OCI-LY3 (cell line): ENCODE measurements around the gene PPIL1.

Experiments
- H2AFZ ChIP-seq: fragments of 200-600, 300-600 bp; shearing (Covaris generic); 2 replicates; pipeline ENCODE4 v1.6.0; 2014; ENCODE audit warnings: antibody characterized with exemption, low read depth, low read length
- H3K27ac ChIP-seq: fragments of 200-600, 300-600 bp; sonication (generic); 2 replicates; pipeline ENCODE4 v1.5.1; 2014; ENCODE audit warnings: mild to moderate bottlenecking, low read length, moderate library complexity, mixed read lengths
- H3K27me3 ChIP-seq: fragments of 200-600, 300-600 bp; sonication (generic); 2 replicates; pipeline ENCODE4 v1.6.1; 2014; ENCODE audit warnings: low read depth, low read length, mixed read lengths
- H3K36me3 ChIP-seq: fragments of 200-600, 300-600 bp; sonication (generic); replicated peaks from 2 replicates; pipeline ENCODE3; 2014; ENCODE audit warnings: low read depth, low read length, mixed read lengths
- H3K4me1 ChIP-seq: fragments of 300-600, 200-600 bp; sonication (generic); 2 replicates; pipeline ENCODE4 v1.6.1; 2014; ENCODE audit warnings: low read length, mixed read lengths
- H3K4me2 ChIP-seq: fragments of 200-600, 300-600 bp; sonication (generic); 2 replicates; pipeline ENCODE4 v1.6.1; 2014; ENCODE audit warnings: low read length, mixed read lengths
- H3K4me3 ChIP-seq: fragments of 300-600, 200-600 bp; sonication (generic); 2 replicates; pipeline ENCODE4 v1.5.1; 2014; ENCODE audit warnings: antibody characterized with exemption, mild to moderate bottlenecking, low read length, moderate library complexity
- H3K79me2 ChIP-seq: fragments of 300-600, 200-600 bp; shearing (Covaris generic); 2 replicates; pipeline ENCODE4 v1.6.1; 2014; ENCODE audit warnings: mild to moderate bottlenecking, low read length, mixed read lengths
- H3K9ac ChIP-seq: fragments of 300-600, 200-600 bp; shearing (Covaris generic); 2 replicates; pipeline ENCODE4 v1.6.0; 2014; ENCODE audit warnings: mild to moderate bottlenecking, low read length, moderate library complexity
- H3K9me3 ChIP-seq: fragments of 200-600, 300-600 bp; shearing (Covaris generic); 2 replicates; pipeline ENCODE4 v1.6.1; 2014; ENCODE audit warnings: low read length, mixed read lengths; ENCODE audit not compliant: insufficient read depth
- H4K20me1 ChIP-seq: fragments of 200-600, 300-600 bp; sonication (generic); 2 replicates; pipeline ENCODE4 v1.6.1; 2016; ENCODE audit warnings: low read length, mixed read lengths; ENCODE audit not compliant: insufficient read depth
- CTCF ChIP-seq: fragments of 200-600, 300-600 bp; sonication (generic); IDR thresholded peaks from 2 replicates; pipeline ENCODE4 v1.5.1; 2014; ENCODE audit warnings: antibody characterized with exemption, low read length, low read depth
- EZH2phosphoT487 ChIP-seq: fragments of 200-600 bp; shearing (Covaris generic); IDR thresholded peaks from 2 replicates; pipeline ENCODE4 v1.6.1; 2018; ENCODE audit warnings: antibody characterized with exemption, mixed run types, low read depth

Gene PPIL1

GRCh38 chr6:36860126-36860525, 14.5 kb downstream of the PPIL1 start:
- peaks cover 71% of the 10 kb centered on the region for H3K79me2 ChIP-seq
- no peak overlapping the region for H3K27ac ChIP-seq
- H3K9me3 ChIP-seq: no peaks in the 10 kb centered on the region
- H3K4me3 ChIP-seq: no peak overlapping the region
- peaks cover 75% of the 10 kb centered on the region for H3K36me3 ChIP-seq
- no peak overlapping the region for H3K9ac ChIP-seq
- peaks cover 13% of the 10 kb centered on the region; the same call in 1 of the 2 replicates for H4K20me1 ChIP-seq
- H2AFZ ChIP-seq: no peak overlapping the region
- no peaks in the 10 kb centered on the region for H3K4me1 ChIP-seq
- TF ChIP-seq EZH2phosphoT487 (no peak), CTCF (no peak)
- no peaks in the 10 kb centered on the region for H3K27me3 ChIP-seq
- no peak overlapping the region for H3K4me2 ChIP-seq

DNA sequence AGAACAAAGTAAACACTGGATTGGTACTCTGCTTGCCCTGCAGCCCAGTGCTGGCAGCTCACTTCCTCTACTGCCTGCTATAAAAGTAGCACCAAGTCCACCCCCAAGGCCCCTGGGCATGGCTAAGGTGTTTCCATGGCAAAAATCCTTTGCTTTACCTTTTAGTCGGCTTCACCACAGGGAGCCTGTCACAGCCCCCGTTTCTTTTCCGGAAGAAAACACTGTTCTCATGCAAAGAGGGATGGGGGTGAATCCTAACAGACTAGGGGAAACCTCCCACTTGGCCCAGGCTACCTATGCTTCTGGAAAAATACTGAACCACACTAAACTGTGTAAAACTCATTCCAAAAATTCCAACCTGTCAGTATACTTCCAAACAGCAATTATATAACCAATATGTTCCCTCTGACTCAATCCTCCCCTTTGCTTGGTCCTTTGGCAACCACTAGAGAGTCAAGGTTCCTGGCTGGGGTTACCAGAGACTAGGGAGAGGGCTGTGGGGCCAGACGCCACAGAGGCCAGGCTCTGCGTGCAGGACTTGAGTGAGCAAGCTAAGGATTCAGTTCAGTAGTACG, 16.1 kb downstream of the PPIL1 start:
- Histone ChIP-seq H3K27ac (no peak overlapping the region), H4K20me1 (peaks cover 6% of the 10 kb centered on the region; the same call in 1 of the 2 replicates), H3K4me1 (no peaks in the 10 kb centered on the region), H3K36me3 (peaks cover 68% of the 10 kb centered on the region), H2AFZ (no peak overlapping the region), H3K27me3 (no peaks in the 10 kb centered on the region), H3K9ac (no peak overlapping the region), H3K79me2 (peaks cover 55% of the 10 kb centered on the region), H3K9me3 (no peaks in the 10 kb centered on the region), H3K4me3 (no peak overlapping the region), H3K4me2 (no peak overlapping the region)
- no peak for TF ChIP-seq EZH2phosphoT487
- TF ChIP-seq CTCF: no peak

- H3K27ac ChIP-seq: no peak overlapping the region
- H3K36me3 ChIP-seq: peaks cover 68% of the 10 kb centered on the region
- no peak overlapping the region for H3K4me3 ChIP-seq
- H3K27me3 ChIP-seq: no peaks in the 10 kb centered on the region
- no peaks in the 10 kb centered on the region for H3K9me3 ChIP-seq
- TF ChIP-seq EZH2phosphoT487 (no peak), CTCF (no peak)
- peaks cover 6% of the 10 kb centered on the region; the same call in 1 of the 2 replicates for H4K20me1 ChIP-seq
- no peak overlapping the region for H3K4me2 ChIP-seq
- no peaks in the 10 kb centered on the region for H3K4me1 ChIP-seq
- H3K9ac ChIP-seq: no peak overlapping the region
- peaks cover 43% of the 10 kb centered on the region for H3K79me2 ChIP-seq
- no peak overlapping the region for H2AFZ ChIP-seq
Measured at GRCh38 chr6:36857325-36857724, 17.3 kb downstream of the PPIL1 start.

- H3K36me3 ChIP-seq: peaks cover 71% of the 10 kb centered on the region
- no peak for TF ChIP-seq CTCF
- no peak for TF ChIP-seq EZH2phosphoT487
Measured at GRCh38 chr6:36856277-36856676, 18.3 kb downstream of the PPIL1 start.

More at GRCh38 chr6:36856277-36856676, 18.3 kb downstream of the PPIL1 start:
- H3K4me1 ChIP-seq: no peaks in the 10 kb centered on the region
- H3K27me3 ChIP-seq: no peaks in the 10 kb centered on the region
- no peak overlapping the region for H3K4me3 ChIP-seq
- no peak overlapping the region for H3K4me2 ChIP-seq
- no peaks in the 10 kb centered on the region for H3K9me3 ChIP-seq
- H4K20me1 ChIP-seq: peaks cover 6% of the 10 kb centered on the region; the same call in 1 of the 2 replicates
- H3K27ac ChIP-seq: no peak overlapping the region
- no peak overlapping the region for H3K9ac ChIP-seq
- H3K79me2 ChIP-seq: peaks cover 37% of the 10 kb centered on the region
- no peak overlapping the region for H2AFZ ChIP-seq
